T-helper 17 cell (primary cell): Measurements from ENCODE around the gene B9D2. TPM values are rescaled to one million over a fixed set of nuclear protein-coding genes. Genes with fewer than 3 reads are reported as not detected.

Experiments used
- ATAC-seq: fragments of 150-1000 bp; cut with Tn5 transposase; 2 replicates; pipeline ENCODE4 v1.10.0; 2021; ENCODE audit warnings: mild to moderate bottlenecking, moderate library complexity
- DNase-seq, 3 donors: peaks; one replicate each; pipeline versions ENCODE4 v3.0.0 to v3.0.0-alpha.2; 2020 to 2021
- H3K9me3 ChIP-seq: one replicate; pipeline ENCODE4 v1.7.0; 2013; ENCODE audit warnings: low read length, mild to moderate bottlenecking; ENCODE audit not compliant: control insufficient read depth, poor library complexity, severe bottlenecking
- H3K27ac Mint-ChIP-seq: one replicate; pipeline ENCODE4 v1.8.0; 2022; ENCODE audit warnings: mild to moderate bottlenecking, moderate library complexity, mixed read lengths
- H3K27me3 Mint-ChIP-seq: one replicate; pipeline ENCODE4 v1.8.0; 2022; ENCODE audit warnings: mixed read lengths
- H3K36me3 Mint-ChIP-seq: one replicate; pipeline ENCODE4 v1.8.0; 2022; ENCODE audit warnings: low read depth, mixed read lengths
- H3K4me1 Mint-ChIP-seq: one replicate; pipeline ENCODE4 v1.8.0; 2022; ENCODE audit warnings: mild to moderate bottlenecking, mixed read lengths
- H3K4me3 Mint-ChIP-seq: one replicate; pipeline ENCODE4 v1.8.0; 2022; ENCODE audit warnings: mild to moderate bottlenecking, moderate library complexity, mixed read lengths
- total RNA-seq, 4 donors: library from RNA in 2 of 4; stranded (reverse) in 2 of 4; gene quantifications; one replicate each; pipeline ENCODE4 v1.2.3 and lab custom pipeline; 2022 to 2026

Gene B9D2
- total RNA-seq, 2 donors from 2014 or later, result 37.1 to 41.4 TPM

DNA sequence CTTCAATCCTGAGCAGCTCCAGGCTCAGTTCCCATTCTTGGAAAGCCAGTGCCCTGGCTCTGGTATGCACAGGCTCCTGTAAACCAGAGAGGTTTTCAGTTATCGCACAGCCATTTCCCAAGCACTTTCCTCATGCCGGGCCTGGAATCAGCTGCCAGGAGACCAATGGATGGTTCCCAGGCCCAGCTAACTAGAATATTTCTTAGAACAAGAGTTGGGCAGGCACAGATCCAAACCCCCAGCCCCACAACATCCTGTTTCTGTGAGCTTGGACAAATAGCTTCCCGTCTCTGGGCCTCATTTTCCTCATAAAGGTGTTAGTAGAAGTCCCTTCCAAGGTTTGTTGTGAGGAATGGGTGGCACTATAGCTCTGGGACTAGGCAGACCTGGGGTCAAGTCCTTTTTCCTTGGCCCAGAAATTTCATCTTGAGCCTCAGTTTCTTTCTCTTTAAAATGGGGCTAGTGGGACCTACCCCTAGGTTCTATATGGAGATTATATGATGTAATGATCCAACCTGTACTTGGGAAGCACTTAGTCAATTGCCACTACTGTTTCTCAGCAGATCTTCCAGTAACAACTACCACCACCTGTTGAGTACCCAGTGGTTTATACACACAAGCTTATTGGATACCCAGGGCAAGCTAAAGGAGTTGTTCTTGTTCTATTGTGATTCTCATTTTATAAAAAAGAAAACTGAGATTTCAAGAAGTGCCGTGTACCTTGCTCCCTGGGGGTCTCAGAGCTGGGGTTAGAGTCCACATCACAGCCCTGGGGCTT, 59.1 kb downstream of the B9D2 start:
- Mint-ChIP-seq H3K27me3 (no peaks in the 10 kb centered on the region), H3K27ac (peak overlapping the region; percentile 100), H3K36me3 (peaks cover 15% of the 10 kb centered on the region), H3K4me1 (peaks cover 70% of the 10 kb centered on the region), H3K4me3 (peak overlapping the region; percentile 100)
- DNase-seq (no peak), ATAC-seq (no peak)
- H3K9me3 ChIP-seq, result no peaks in the 10 kb centered on the region

Other genes with a start within 250 kb of the B9D2 start
- gene CYP2F1, start 249.7 kb downstream of the B9D2 start, total RNA-seq, result under 1 TPM; 0.25 to 0.37 TPM
- gene CYP2S1, start 170.9 kb downstream of the B9D2 start, total RNA-seq, result 1 to 10 TPM in 1 of 2 donors, under 1 TPM in 1; 0.75 to 1.1 TPM
- gene AXL, start 144.9 kb downstream of the B9D2 start, total RNA-seq, result under 1 TPM; 0.22 to 0.44 TPM
- gene HNRNPUL1, start 99.8 kb downstream of the B9D2 start, total RNA-seq, result 100 to 1,000 TPM; 316 to 329 TPM
- gene CCDC97, start 54.0 kb downstream of the B9D2 start, total RNA-seq, result 10 to 100 TPM; 34.7 to 35.4 TPM
- gene TGFB1, start 10.2 kb downstream of the B9D2 start, total RNA-seq, result 100 to 1,000 TPM; 408 to 431 TPM
- 10 to 100 TPM in 1 of 2 donors, 1 to 10 TPM in 1; 6.9 to 35.0 TPM for gene TMEM91, start 12.4 kb upstream of the B9D2 start, total RNA-seq
- 10 to 100 TPM; 12.0 to 13.0 TPM for gene EXOSC5, start 33.2 kb upstream of the B9D2 start, total RNA-seq
- 10 to 100 TPM; 13.2 to 14.7 TPM for gene BCKDHA, start 33.7 kb upstream of the B9D2 start, total RNA-seq
- 1 to 10 TPM; 3.4 to 4.8 TPM for gene B3GNT8, start 63.2 kb upstream of the B9D2 start, total RNA-seq
- gene DMAC2, start 75.8 kb upstream of the B9D2 start, total RNA-seq, result 10 to 100 TPM; 24.1 to 27.9 TPM
- not detected for gene ERICH4, start 79.0 kb upstream of the B9D2 start, total RNA-seq
- 10 to 100 TPM; 40.5 to 44.4 TPM for gene CEACAM21, start 212.0 kb upstream of the B9D2 start, total RNA-seq